ENCODE results near the gene SSX4B. TPM values are rescaled to one million over a fixed set of nuclear protein-coding genes. Genes with fewer than 3 reads are reported as not detected.
"Not testable (repeated sequence)": the region's sequence is repeated elsewhere in the genome, so short reads cannot be mapped to it uniquely, and the experiment has no call there.

Gene SSX4B
- total RNA-seq (2021; ENCODE audit: unreplicated experiment) (0.15 TPM), Bru-seq, nascent RNA (not detected), BruChase-seq, experiment 1, labeled RNA remaining after a 2-hour chase (not detected), BruChase-seq, experiment 2, labeled RNA remaining after a 6-hour chase (not detected)
- polyA plus RNA-seq (2012; ENCODE audit: insufficient read length): not detected
- long read RNA-seq: 0 reads

DNA sequence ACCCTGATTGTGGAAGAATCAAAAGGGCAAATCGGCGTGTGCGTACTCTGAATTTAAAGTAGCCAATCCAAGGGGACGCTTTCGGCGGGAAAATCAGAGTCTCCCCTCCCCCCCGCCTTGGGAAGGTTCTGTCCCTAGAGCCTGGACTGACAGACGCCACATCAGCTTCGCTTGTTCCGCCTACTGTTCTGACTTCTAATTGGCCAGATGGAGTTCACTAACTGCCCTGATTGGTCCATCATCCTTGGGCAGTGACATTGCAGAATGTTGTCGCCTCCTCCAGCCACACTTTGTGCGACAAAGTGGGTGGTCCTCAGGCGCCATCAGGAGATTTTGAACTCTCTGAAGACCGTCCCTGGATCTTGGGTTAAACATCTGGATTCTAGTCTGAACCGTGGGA is at the start of gene SSX4B:
Gene SSX4B, minus strand, starts transcription at position 101 of the 400 bp plus-strand sequence. CDS start 588 bp downstream, outside the sequence.
- H3K27ac ChIP-seq (ENCODE audit: low read length); ATAC-seq; POLR2A ChIA-PET; BruUV-seq (replicated peaks); CTCF ChIA-PET; DNase-seq (ENCODE audit: low read depth, low spot score); H3K27me3 ChIP-seq (ENCODE audit: control insufficient read depth, insufficient read depth, low read length); intact Hi-C loops (cut with micrococcal nuclease; ENCODE audit: unreplicated experiment); H3K9me3 ChIP-seq (ENCODE audit: control insufficient read depth, insufficient read depth, low read depth, low read length); in situ Hi-C loops (cut with HindIII; ENCODE audit: low pct_unique_long_range_greater_than_20kb, low sequenced_read_pairs); H3K4me3 ChIP-seq (ENCODE audit: low read depth in 2 of 2, low read length in 2 of 2); H3K36me3 ChIP-seq (ENCODE audit: control insufficient read depth, insufficient read depth, low read length); H3K4me1 ChIP-seq (ENCODE audit: control insufficient read depth, insufficient read depth, low read length): not testable (repeated sequence)

DNA sequence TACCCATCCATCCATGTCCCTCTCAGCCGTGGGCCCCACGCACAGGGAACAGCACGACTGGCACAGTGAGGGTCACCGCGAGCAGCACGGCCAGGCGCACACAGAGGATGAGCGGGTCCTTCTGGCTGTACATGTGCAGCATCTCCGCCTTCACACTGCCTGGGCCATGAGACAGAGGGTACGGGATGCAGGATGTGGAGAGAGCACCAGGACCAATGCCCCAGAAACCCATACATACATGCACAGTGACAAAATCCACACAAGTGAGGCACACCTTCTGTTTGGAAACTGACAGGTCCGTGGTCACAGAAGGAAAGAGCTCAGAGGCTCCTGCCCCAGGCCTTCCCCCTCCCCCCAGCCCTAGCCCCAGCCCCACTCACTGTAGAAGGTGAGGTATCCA is 48.8 kb upstream of the SSX4B start:
- H3K36me3 ChIP-seq (ENCODE audit: control insufficient read depth, insufficient read depth, low read length): no peaks in the 10 kb centered on the region
- no peaks in the 10 kb centered on the region for H3K9me3 ChIP-seq (ENCODE audit: control insufficient read depth, insufficient read depth, low read depth, low read length)
- no TSS peak for BruUV-seq (replicated peaks)
- no peaks in the 10 kb centered on the region for H3K27me3 ChIP-seq (ENCODE audit: control insufficient read depth, insufficient read depth, low read length)
- no peak for ATAC-seq
- intact Hi-C loops (cut with micrococcal nuclease; ENCODE audit: unreplicated experiment) (no loop called here), in situ Hi-C loops (cut with HindIII; ENCODE audit: low pct_unique_long_range_greater_than_20kb, low sequenced_read_pairs) (no loop called here)
- no peak overlapping the region for H3K4me3 ChIP-seq (ENCODE audit: low read depth in 2 of 2, low read length in 2 of 2)
- no peak overlapping the region for H3K27ac ChIP-seq (ENCODE audit: low read length)
- TF ChIP-seq REST (IDR thresholded peaks at IDR 0.05; ENCODE audit: insufficient read depth in 1 of 2, low read depth in 2 of 2, low read length in 1 of 2) (no peak), TCF7L2 (IDR thresholded peaks at IDR 0.05; ENCODE audit: low read depth, low read length) (no peak), SIN3A (IDR thresholded peaks at IDR 0.05; ENCODE audit: borderline replicate concordance, insufficient read depth, low read depth, low read length) (no peak), POLR2AphosphoS5 (IDR thresholded peaks at IDR 0.05; ENCODE audit: low read depth, low read length) (no peak)
- TF ChIP-seq, protein P1, sequence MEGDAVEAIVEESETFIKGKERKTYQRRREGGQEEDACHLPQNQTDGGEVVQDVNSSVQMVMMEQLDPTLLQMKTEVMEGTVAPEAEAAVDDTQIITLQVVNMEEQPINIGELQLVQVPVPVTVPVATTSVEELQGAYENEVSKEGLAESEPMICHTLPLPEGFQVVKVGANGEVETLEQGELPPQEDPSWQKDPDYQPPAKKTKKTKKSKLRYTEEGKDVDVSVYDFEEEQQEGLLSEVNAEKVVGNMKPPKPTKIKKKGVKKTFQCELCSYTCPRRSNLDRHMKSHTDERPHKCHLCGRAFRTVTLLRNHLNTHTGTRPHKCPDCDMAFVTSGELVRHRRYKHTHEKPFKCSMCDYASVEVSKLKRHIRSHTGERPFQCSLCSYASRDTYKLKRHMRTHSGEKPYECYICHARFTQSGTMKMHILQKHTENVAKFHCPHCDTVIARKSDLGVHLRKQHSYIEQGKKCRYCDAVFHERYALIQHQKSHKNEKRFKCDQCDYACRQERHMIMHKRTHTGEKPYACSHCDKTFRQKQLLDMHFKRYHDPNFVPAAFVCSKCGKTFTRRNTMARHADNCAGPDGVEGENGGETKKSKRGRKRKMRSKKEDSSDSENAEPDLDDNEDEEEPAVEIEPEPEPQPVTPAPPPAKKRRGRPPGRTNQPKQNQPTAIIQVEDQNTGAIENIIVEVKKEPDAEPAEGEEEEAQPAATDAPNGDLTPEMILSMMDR (IDR thresholded peaks at IDR 0.05): no peak
- POLR2A ChIA-PET: no interaction called here
- CTCF ChIA-PET: no interaction called here
- no peaks in the 10 kb centered on the region for H3K4me1 ChIP-seq (ENCODE audit: control insufficient read depth, insufficient read depth, low read length)
- no peak for DNase-seq (ENCODE audit: low read depth, low spot score)

DNA sequence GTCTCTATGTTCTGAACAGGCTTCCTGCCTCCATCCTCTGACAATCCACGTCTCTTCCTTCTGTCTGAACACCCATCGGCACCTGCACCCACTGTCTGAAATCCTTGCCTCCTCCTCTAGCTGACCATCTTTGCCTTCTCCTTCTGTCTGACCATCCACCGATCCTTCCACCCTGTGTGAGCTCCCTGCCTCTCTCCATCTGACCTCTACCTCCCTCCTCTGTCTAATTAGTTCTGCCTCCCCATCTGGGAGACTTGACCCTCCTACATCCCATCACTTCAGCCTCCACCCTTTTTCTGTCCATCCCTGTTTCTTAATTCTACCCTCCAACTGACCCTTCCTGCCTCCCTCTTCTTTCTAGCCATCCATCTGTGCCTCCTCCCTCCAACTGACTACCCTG is 48.3 kb upstream of the SSX4B start:
- in situ Hi-C loops (cut with HindIII; ENCODE audit: low pct_unique_long_range_greater_than_20kb, low sequenced_read_pairs): no loop called here
- Histone ChIP-seq H3K36me3 (ENCODE audit: control insufficient read depth, insufficient read depth, low read length) (no peaks in the 10 kb centered on the region), H3K9me3 (ENCODE audit: control insufficient read depth, insufficient read depth, low read depth, low read length) (no peaks in the 10 kb centered on the region), H3K27me3 (ENCODE audit: control insufficient read depth, insufficient read depth, low read length) (no peaks in the 10 kb centered on the region), H3K4me3 (ENCODE audit: low read depth in 2 of 2, low read length in 2 of 2) (no peak overlapping the region), H3K4me1 (ENCODE audit: control insufficient read depth, insufficient read depth, low read length) (no peaks in the 10 kb centered on the region), H3K27ac (ENCODE audit: low read length) (no peak overlapping the region)
- intact Hi-C loops (cut with micrococcal nuclease; ENCODE audit: unreplicated experiment): no loop called here
- ChIA-PET CTCF (no interaction called here), POLR2A (no interaction called here)
- DNase-seq (ENCODE audit: low read depth, low spot score) (no peak), ATAC-seq (no peak)
- BruUV-seq (replicated peaks): no TSS peak
- TF ChIP-seq POLR2AphosphoS5 (IDR thresholded peaks at IDR 0.05; ENCODE audit: low read depth, low read length): no peak
- TF ChIP-seq SIN3A (IDR thresholded peaks at IDR 0.05; ENCODE audit: borderline replicate concordance, insufficient read depth, low read depth, low read length): no peak
- TF ChIP-seq TCF7L2 (IDR thresholded peaks at IDR 0.05; ENCODE audit: low read depth, low read length): no peak
- TF ChIP-seq, protein P1 (IDR thresholded peaks at IDR 0.05): no peak
- no peak for TF ChIP-seq REST (IDR thresholded peaks at IDR 0.05; ENCODE audit: insufficient read depth in 1 of 2, low read depth in 2 of 2, low read length in 1 of 2)

All from Panc1 (cell line).